HL-60 (cell line): Measurements from ENCODE around the gene ACTG1.

Experiments used
- POLR2AphosphoS5 ChIP-seq: IDR thresholded peaks from 2 replicates; pipeline ENCODE4 v1.6.1; 2012; ENCODE audit warnings: low read depth
- TF ChIP-seq, protein P1 (sequence below): IDR thresholded peaks from one replicate; pipeline ENCODE4 v1.5.1; 2011; ENCODE audit warnings: low read length, control low read depth, inconsistent platforms; ENCODE audit not compliant: insufficient read depth

DNA sequence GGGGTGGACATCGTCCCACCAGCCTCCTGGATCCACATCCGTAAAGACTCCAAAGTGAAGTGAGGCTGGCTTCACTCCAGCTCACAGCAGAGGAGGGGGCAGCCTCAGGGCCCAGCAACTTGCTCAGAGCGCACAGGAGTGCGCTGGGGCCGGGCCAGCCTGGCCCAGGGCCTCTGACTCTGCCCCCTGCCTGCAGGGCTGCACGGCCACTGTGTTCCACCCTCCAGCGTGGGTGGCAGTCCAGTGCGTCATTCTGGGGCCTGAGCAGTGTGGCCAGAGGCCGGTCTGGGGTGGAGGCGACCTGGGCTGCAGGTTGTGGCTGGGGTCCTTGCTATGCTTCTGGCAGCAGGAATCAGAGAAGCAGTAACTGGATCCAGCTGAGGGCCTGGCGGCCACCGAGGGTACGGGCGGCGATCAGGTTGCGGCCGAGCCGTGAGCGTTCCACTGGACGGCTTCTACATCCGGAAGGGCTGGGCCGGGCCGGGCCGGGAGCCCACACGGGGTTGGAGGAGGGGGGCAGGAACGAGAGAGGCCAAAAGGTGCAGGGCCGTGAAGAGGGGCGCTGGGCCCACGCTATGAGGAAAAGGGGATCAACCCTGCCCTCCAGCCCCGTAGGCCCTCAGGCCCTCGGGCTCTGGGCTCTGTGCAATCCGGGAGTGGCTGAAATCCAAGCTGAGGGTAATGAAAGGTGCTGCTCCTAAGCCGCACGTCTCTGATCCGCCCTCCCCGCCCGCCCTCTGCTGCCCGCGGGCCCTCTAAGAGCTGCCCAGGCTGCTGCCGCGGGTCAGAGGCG lies 15.2 kb upstream of the ACTG1 start, which contains the start of gene FSCN2:
- TF ChIP-seq, protein P1, sequence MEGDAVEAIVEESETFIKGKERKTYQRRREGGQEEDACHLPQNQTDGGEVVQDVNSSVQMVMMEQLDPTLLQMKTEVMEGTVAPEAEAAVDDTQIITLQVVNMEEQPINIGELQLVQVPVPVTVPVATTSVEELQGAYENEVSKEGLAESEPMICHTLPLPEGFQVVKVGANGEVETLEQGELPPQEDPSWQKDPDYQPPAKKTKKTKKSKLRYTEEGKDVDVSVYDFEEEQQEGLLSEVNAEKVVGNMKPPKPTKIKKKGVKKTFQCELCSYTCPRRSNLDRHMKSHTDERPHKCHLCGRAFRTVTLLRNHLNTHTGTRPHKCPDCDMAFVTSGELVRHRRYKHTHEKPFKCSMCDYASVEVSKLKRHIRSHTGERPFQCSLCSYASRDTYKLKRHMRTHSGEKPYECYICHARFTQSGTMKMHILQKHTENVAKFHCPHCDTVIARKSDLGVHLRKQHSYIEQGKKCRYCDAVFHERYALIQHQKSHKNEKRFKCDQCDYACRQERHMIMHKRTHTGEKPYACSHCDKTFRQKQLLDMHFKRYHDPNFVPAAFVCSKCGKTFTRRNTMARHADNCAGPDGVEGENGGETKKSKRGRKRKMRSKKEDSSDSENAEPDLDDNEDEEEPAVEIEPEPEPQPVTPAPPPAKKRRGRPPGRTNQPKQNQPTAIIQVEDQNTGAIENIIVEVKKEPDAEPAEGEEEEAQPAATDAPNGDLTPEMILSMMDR, result no peak
- no peak for TF ChIP-seq POLR2AphosphoS5
